ENCODE results near the gene IST1.

- TF ChIP-seq CTCF (IDR thresholded peaks at IDR 0.05; ENCODE audit: low read depth, low read length, missing input control) (no peak), MAX (IDR thresholded peaks at IDR 0.05) (no peak), ATF3 (IDR thresholded peaks at IDR 0.05) (no peak), TAF1 (conservative IDR thresholded peaks at IDR 0.05) (no peak), REST (IDR thresholded peaks at IDR 0.05) (no peak)
Measured at GRCh38 chr16:71904239-71904638, 8.9 kb downstream of the IST1 start.
